NCI-H345 treated with DMSO at 0.1 percent for 48 hours (cell line): Measurements from ENCODE around the gene MYBPC2.

Experiments
- DNase-seq: peaks from one replicate; lab custom pipeline; 2025; ENCODE audit not compliant: unreplicated experiment; lab: John Stamatoyannopoulos, UW

Gene MYBPC2

DNA sequence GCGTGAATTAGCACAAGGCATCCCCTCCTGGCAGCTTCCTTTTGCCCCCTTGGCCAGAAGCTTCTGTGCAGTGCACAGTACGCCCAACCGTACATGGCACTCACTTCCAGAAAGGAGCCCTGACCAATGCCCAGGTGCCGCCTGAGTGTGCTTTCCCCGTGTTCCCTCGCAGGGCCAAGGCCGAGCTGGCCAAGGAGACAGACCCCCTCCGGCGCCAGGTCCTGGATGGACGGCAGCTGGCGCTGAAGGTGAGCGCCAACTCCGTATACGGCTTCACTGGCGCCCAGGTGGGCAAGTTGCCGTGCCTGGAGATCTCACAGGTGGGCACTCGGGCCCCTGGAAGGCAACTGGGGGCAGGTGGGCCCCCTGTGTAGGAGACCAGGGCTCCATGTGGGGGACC, 23.3 kb upstream of the MYBPC2 start:
- no peak for DNase-seq

DNA sequence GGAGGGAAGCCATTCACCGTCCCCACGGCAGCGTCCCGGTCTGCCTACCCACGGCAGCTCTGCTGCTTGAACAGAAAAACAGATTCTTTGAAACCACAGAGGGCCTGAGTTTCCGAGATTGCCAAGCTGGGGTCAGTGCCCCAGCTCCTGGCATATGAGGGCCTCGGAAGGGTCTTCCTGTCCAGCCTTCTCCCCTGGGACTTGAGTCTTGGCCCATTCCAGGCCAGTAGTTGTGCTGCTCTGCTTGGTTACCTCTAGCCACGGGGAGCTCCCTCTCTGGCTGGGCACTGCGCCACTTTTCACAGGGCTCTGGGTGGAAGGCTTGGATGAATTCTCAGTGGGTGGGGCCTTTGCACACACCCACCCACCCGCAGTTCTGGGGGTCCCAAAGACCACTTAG, 22.6 kb upstream of the MYBPC2 start:
- no peak for DNase-seq

DNA sequence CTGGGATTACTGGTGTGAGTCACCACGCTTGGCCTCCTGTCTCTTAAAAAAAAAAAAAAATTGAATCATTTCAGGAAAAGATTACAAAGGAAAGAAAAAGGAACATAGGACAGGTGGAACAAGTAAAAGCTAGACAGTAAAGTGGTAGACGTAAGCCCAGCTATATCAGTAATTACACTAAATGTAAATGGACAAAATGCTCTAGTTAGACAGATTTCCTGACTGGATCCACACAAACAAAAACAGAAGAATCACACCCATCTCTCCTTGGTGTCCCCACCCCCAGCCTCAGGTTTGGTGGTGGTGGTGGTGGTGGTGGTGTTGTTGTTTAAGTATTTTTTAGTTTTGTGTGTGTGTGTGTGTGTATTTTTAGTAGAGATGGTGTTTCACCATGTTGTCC, 20.3 kb upstream of the MYBPC2 start:
- DNase-seq, result no peak

DNA sequence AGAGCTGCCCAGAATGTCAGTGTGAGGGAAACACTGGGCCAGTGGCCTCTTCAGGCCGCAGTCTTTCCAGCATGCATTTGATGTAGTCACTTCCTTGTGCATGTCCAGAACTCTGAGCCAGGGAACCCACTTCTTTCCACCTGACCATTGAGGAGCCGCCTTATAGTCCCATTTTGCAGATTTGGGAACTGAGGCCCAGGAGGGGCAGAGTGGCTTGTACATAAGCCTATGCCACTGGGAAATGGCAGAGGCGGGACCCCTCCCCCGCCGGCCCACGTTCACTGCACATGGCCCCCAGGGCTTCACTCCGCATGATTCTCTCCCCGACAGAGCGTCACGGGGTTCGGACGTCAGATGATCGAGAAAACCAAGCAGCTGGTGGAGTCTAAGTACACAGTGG, 19.6 kb upstream of the MYBPC2 start:
- no peak for DNase-seq

DNA sequence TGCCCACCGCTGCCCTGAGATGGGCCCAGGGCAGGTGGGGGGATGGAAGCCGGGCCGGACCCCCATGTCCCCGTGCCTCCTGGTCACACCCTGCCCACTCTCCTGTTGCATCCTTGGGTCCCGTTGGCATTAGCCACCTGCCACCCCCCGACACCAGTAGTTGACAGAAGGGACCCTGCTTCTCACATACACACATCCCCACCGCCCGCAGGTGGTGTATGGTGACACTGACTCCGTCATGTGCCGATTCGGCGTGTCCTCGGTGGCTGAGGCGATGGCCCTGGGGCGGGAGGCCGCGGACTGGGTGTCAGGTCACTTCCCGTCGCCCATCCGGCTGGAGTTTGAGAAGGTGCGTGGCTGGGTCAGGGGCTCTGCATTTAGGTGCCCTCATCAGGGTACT, 19.2 kb upstream of the MYBPC2 start:
- DNase-seq, result no peak

DNA sequence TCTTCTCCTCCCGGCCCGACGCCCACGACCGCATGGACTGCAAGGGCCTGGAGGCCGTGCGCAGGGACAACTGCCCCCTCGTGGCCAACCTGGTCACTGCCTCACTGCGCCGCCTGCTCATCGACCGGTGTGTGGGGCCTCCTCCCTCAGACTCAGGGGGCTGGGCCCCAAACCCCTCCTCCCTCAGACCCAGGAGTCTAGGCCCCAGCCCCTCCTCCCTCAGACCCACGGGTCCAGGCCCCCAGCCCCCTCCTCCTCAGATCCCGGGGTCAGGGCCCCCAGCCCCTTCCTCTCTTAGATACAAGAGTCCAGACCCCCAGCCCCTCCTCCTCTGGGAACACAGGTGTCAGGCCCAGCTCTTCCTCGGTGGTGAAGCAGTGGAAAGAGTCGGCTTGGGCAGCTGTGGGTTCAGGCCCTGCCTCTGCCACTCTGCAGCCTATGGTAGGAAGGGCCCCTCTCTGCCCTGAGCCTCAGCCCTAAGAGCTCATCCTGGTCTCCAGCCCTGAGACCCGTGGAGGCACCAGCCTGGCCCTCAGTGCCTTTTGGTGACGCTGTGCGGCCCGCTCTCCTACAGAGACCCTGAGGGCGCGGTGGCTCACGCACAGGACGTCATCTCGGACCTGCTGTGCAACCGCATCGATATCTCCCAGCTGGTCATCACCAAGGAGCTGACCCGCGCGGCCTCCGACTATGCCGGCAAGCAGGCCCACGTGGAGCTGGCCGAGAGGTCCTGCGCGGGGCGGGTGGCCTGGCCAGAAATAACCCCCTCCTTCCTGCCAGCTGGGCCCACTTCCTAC, 17.6 kb upstream of the MYBPC2 start:
- DNase-seq, result no peak

DNA sequence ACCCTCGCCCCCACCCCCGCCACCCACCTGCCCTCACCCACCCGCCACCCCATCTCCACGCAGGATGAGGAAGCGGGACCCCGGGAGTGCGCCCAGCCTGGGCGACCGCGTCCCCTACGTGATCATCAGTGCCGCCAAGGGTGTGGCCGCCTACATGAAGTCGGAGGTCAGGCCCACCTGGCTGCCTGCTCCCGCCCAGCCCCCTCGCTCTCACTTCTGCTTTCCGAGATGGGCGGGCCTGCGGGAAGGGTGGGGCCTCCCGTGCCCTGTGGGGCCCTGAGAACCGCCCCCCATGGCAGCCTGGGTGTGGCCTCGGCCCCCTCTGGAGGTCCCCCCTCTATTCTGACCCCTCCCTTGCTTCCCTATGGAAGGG, 17.0 kb upstream of the MYBPC2 start:
- no peak for DNase-seq

DNA sequence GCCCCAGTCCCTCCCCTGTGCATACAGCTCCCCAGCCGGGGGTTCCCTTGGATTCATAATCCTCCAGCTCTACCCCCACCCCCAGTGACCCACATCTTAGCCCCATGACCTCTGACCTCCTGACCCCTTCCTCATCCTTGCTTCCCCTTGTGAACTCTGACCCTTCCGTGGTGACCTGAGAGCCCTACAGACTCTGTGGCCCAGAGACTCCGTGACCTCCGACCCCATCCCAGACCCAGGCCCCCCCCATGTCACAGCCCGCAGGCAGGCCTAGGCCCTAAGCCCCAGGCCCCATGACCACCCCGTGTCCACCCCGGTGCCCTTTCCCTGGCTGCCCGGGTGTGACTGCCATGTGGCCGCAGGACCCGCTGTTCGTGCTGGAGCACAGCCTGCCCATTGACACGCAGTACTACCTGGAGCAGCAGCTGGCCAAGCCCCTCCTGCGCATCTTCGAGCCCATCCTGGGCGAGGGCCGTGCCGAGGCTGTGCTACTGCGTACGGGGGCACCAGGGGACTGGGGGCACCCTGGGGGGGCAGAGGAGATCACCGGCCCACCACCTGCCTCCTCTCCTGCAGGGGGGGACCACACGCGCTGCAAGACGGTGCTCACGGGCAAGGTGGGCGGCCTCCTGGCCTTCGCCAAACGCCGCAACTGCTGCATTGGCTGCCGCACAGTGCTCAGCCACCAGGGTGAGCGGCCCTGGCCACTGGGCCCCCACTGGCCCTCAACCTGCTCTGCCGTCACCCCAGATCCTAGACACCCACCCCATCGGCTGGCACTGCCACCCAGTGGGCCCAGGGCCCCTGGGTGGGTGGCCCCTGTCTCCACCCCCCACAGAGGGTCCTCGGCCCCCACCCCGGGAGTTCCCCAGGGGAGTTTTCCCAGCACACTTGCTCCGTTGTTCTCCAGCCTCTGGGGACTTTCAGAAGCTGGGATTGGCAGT, 16.4 kb upstream of the MYBPC2 start:
- DNase-seq, result no peak

DNA sequence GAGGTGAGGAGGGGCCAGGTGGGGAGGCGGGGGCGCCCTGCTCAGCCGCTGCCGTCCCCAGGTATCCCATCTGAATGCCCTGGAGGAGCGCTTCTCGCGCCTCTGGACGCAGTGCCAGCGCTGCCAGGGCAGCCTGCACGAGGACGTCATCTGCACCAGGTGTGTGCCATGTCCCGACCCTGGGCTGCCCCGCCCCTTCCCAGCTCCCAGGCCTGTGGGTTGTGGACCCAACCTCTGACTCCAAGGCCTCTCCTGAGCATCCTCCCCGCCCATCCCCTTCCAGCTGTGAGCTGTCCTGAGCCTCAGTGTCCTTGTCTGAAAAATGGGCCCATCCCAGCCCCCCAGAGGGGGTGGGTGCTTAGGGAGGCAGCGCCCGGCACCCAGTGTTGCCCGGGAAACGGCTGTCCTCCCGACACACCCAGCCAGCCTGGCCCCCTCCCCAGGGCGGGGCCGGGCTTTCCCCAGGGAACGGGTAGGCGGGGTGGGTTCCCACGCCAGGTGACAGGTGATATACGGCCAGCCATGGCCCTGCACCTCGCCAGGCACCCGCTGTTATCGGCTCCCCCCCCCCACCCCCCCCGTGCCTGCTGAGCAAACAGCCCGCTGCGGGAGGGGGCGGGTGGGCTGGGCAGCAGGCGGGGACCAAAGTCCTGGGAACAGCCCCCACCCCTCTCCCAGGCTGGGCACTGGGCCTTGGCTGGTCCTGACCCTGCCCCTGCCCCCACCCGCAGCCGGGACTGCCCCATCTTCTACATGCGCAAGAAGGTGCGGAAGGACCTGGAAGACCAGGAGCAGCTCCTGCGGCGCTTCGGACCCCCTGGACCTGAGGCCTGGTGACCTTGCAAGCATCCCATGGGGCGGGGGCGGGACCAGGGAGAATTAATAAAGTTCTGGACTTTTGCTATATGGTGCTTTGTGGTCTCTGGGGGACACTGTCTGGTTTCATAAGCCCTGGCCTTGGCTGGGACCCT, 15.3 kb upstream of the MYBPC2 start:
- no peak for DNase-seq

DNA sequence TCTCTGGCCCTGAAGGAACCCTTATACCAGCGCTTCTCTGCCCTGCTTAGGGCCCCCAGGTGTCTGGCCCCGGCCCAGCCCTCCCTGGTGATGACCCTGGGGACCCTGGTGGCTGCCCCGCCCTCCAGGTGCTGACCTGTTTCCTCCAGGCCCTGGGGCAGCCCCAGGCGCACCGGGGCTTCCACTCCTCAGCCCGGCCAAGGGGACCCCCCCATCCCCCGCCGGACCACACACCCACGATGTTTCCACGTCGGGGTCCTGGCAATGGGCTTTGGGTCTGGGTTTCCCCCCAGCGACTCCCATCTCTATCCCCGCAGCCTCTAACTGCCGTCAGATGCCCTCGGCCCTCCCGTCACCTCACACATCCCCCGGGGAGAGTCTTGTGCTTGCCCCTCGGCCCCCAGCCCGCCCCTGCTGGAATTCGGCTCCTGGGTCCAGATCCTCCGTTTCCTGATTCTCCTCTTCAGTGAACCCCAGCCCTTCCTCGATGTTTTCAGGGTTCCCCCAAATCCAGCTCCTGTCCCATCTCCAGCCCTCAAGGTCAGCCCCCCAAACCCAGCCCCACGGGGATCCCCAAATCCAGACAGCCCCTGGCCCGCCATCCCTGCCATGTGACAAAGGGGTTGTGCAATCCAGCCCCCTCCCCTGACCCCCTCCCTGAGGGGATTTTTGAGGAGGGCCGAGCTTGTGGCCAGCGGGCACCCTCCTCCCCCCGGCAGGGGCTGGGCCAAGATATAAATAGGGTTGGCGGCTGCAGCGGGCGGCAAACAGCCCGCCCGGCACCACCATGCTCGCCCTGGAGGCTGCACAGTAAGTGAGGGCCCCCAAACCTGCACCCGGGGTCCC, 14.3 kb upstream of the MYBPC2 start, which contains the start of gene SPIB:
SPIB (plus strand) TSS at position 763 of the 846 bp plus-strand sequence; CDS start at position 788, 25 bp downstream.
- DNase-seq, result no peak

DNA sequence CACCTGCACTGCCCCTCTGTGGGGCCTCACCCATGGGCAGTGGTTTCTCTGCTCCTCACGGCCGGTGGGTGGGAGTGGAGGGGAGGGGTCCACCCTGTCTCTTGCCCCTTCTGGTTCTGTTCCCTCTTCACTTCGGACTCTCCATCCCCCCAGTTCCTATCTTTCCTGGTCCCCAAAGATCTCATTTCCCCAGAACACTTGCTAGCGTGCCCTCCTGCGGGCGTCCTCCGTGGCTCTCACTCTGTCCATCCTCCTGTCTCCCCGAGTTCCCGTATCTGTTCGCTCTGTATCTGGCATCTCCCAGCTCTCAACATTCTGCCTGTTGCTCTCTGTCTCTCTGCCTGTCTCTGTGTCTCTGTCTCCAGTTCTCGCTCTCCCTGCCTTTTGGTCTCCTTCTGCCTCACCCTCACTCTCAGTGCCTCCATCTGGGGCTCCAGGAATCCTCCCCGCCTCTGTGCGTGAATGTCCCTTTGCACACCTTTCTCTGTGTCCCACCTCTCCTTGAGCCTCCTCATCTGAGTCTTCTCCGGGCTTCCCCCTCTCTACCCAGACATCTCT, 13.6 kb upstream of the MYBPC2 start:
- no peak for DNase-seq

DNA sequence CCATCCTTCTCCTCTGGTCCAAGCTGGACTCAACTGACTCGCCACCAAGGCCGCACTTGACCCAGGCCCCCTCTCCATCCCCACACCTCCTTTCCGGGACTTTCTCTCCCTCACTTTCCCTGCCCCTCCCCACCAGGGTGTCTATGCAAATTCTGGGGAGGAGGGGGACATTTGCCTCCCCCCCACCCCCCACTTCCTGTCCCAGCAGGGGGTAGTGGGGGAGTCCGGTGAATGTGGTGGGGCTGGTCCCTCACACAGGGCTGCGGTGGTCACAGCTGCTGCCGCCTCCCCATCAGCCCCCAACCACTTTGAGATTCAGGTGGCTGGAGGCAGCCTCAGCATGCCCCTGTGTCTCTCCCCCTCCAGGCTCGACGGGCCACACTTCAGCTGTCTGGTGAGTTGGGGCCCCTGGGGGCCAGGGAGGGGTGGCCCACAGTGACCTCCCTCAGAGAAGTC, 13.1 kb upstream of the MYBPC2 start:
- DNase-seq, result no peak

DNA sequence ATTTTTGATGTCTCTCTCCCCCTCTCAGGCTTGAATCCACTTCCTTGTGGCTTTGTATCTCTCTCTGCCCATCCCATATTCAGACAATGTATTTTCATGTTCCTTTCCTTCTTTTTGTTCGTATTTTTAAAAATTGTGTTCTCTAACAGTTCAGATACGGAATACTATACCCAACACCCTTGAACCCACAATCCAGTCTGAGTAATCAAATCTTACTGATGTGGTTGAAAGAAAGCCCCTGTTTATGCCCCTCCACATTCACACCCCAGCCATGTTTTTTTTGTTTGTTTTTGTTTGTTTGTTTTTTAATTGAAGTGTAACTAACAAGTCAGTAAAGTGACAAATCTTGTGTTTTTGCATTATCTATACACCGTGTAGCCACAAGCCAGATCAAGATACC, 12.6 kb upstream of the MYBPC2 start:
- DNase-seq, result no peak

DNA sequence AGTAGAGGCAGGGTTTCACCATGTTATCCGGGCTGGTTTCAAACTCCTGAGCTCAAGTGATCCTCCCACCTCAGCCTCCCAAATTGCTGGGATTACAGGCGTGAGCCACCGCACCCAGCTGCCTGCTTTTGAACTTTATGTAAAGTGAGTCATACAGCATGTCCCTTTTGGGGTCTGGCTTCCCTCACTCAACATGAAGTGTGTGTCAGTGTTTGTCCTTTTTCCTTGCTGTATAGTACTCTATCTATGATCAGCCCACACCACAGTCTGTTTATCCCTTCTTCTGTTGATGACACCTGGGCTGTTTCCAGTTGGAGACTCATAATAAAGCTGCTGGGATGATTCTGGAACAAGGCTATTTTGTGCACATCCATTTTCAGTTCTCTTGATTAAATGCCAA, 11.9 kb upstream of the MYBPC2 start:
- DNase-seq, result no peak

DNA sequence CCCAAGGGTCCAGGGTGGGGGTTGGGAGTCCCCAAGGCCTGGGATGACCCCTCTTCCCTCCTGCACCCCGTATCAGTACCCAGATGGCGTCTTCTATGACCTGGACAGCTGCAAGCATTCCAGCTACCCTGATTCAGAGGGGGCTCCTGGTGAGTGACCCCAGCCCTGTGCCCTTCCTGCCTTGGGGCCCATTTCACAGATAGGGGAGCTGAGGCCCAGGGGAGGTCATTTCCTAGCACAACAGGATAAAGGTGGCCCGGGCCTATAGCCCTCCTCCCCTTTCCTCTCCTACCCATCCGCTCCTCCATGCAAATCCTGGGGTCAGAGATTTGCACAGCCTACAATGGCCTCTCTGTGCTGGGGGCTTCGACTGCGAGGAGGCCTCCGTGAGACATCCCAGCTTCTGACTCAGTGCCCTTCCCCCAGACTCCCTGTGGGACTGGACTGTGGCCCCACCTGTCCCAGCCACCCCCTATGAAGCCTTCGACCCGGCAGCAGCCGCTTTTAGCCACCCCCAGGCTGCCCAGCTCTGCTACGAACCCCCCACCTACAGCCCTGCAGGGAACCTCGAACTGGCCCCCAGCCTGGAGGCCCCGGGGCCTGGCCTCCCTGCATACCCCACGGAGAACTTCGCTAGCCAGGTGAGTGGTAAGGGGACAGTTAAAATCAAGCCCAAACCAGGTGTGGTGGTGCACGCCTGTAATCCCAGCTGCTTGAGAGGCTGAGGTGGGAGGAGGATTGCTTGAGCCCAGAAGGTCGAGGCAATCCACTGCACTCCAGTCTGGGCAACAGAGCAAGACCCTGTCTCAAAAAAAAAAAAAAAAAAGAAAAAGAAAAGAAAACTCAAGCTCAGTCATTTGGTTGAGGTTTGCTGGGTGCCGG, 10.1 kb upstream of the MYBPC2 start:
- no peak for DNase-seq

DNA sequence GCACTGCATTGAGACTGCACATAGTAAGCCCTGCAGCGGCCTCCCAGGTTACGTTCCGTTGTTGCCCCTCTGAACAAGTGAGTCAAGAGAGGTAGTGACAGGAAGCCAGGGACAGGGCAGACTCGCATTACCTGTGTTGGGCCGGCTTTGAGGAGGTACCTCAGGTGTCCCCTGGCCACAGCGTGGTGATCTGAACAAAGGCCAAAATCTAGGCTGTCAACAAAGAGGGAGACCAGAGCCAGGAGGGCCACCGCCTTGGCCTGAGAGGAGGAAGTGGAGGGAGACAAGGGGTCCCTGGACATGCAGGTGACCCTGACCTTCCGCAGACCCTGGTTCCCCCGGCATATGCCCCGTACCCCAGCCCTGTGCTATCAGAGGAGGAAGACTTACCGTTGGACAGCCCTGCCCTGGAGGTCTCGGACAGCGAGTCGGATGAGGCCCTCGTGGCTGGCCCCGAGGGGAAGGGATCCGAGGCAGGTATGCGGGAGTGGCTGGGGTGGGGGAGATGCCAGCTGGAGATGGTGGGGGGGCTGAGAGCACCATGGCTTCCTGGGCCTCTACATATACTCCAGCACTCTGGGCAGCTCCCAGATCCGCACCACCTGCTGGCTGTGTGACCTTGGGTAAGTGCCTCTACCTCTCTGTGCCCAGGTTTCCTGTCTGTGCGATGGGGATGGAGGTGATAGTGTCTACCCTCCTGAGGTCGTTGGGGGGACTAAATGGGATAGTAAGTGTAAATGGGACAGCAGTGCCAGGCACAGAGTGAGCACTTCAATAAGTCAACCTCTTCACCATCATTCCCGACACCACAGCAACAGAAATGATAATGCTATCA, 9.2 kb upstream of the MYBPC2 start:
- DNase-seq, result no peak

DNA sequence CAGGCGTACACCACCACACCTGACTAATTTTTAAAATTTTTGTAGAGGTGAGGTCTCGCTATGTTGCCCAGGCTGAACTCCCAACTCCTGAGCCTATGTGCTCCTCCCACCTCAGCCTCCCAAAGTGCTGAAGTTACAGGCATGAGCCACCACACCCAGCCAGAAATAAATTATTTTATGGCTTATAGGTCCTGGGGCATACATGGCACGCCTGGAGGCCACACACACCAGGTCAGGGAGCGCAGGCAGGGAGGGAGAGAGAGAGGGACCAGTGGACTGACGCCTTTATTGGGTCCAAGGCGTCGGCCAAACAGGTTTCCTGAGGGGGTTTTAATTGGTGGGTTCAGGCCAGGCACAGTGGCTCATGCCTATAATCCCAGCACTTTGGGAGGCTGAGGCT, 7.1 kb upstream of the MYBPC2 start:
- no peak for DNase-seq
